ENCODE data around the gene CXorf58. TPM values are rescaled to one million over a fixed set of nuclear protein-coding genes. Genes with fewer than 3 reads are reported as not detected.

The CXorf58 gene
- total and polyA plus RNA-seq, 2 of the 8 experiments (the other 6 are each of a cell fraction or from before 2014, with no cell fraction given), result 0.05 TPM; not detected in 1

DNA sequence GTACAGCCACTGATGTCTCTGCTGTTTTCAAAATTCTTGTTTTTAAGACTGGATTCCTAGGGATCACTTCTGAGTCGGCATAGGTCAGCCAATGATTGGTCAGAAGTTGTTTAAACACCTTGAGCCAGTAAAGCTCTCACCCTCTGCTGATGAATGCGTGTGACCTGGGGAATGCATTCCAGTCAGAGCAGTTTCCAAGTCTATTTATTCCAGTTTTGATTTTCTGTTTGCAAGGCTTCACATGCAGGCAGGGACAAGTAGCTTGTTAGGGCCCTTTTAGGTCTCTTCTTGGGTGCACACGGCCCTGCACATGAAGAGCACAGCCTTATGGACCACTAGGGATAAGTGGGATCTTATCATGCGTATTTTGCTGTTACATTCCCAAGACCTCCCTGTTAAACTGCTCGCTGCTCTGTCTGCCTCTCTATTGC is 72.2 kb downstream of the CXorf58 start:
- Histone ChIP-seq H2AFZ (ENCODE audit: low read length) (no peak overlapping the region), H3K56ac (replicated peaks; ENCODE audit: insufficient read length, low read depth, low read length) (no peak overlapping the region), H3K79me2 (ENCODE audit: control insufficient read depth in 1 of 2, insufficient read depth in 2 of 2, low read length in 2 of 2) (no peaks in the 10 kb centered on the region), H3K18ac (ENCODE audit: extremely low read depth, low read length) (no peak overlapping the region; the same call in 1 of the 2 replicates), H3K23me2 (ENCODE audit: low read depth, low read length) (no peaks in the 10 kb centered on the region), H2BK15ac (ENCODE audit: low read length) (no peak overlapping the region; the same call in 1 of the 2 replicates), H2BK20ac (ENCODE audit: low read length) (no peak overlapping the region), H2BK5ac (ENCODE audit: low read depth, low read length) (no peak overlapping the region), H2BK12ac (ENCODE audit: low read depth, low read length) (0 out of 2 replicates have a peak overlapping the region, but pooled peaks have one; percentile 17), H3K23ac (ENCODE audit: insufficient read length) (no peak overlapping the region), H3K14ac (ENCODE audit: insufficient read length) (no peak overlapping the region), H3K79me1 (ENCODE audit: low read depth, low read length) (no peaks in the 10 kb centered on the region; the same call in 1 of the 2 replicates), H4K20me1 (replicated peaks in 1 of 2; ENCODE audit: control insufficient read depth in 1 of 2, insufficient read depth in 2 of 2, low read length in 2 of 2) (no peaks in the 10 kb centered on the region), H3K4me1 (replicated peaks in 1 of 4; ENCODE audit: control insufficient read depth in 3 of 4, insufficient read depth in 4 of 4, low read length in 3 of 4) (peaks cover 0 to 7% (median 4%) of the 10 kb centered on the region in 4 experiments; a peak in 4 of 7 replicates), H3K4ac (replicated peaks; ENCODE audit: insufficient read length, low read depth, low read length) (no peak overlapping the region), H3K27me3 (replicated peaks in 1 of 4; ENCODE audit: control insufficient read depth in 3 of 4, extremely low read depth in 1 of 4, insufficient read depth in 3 of 4, low read length in 3 of 4) (no peaks in the 10 kb centered on the region), H4K91ac (replicated peaks; ENCODE audit: insufficient read length, low read length) (no peak overlapping the region), H4K8ac (ENCODE audit: extremely low read depth, insufficient read depth, low read length) (no peak overlapping the region), H3K9me3 (ENCODE audit: insufficient read depth in 2 of 2, low read depth in 1 of 2, low read length in 1 of 2) (no peaks in the 10 kb centered on the region), H4K5ac (ENCODE audit: insufficient read length, low read depth, low read length) (no peak overlapping the region), H3K4me2 (ENCODE audit: insufficient read depth in 1 of 2, low read depth in 2 of 2, low read length in 2 of 2) (no peak overlapping the region; a peak in 2 of 4 replicates), H3K27ac (ENCODE audit: low read depth, low read length) (no peak overlapping the region), H3K36me3 (ENCODE audit: control insufficient read depth in 2 of 4, insufficient read depth in 4 of 4, low read length in 3 of 4) (no peaks in the 10 kb centered on the region; a peak in 1 of 8 replicates), H2BK120ac (replicated peaks; ENCODE audit: low read depth, low read length) (peak overlapping the region; percentile 10), H2AK5ac (ENCODE audit: low read depth, low read length) (0 out of 2 replicates have a peak overlapping the region, but pooled peaks have one; percentile 65), H3K9ac (replicated peaks in 1 of 4; ENCODE audit: extremely low read depth in 1 of 4, low read depth in 3 of 4, low read length in 3 of 4) (no peak overlapping the region), H3K4me3 (ENCODE audit: extremely low read depth in 1 of 4, insufficient read depth in 2 of 4, low read depth in 3 of 4, low read length in 4 of 4) (no peak overlapping the region)
- POLR2A ChIA-PET (ENCODE audit: partially characterized antibody), result interaction anchor here (1.0 to 1.2 kb wide), 3 partner anchors 25 to 74 kb away, joined by 3 to 4 read pairs (median 4); partner anchors contain the start of gene EIF2S3
- 74% methylated on average over 5 of the region's 5 CpGs; no CpG with 5 or more reads in 1 of the 2 experiments for WGBS, 2 experiments (ENCODE audit: extremely low coverage in 1 of 2, insufficient coverage in 1 of 2, insufficient read length in 1 of 2, insufficient replicate concordance in 2 of 2, low coverage in 1 of 2, low lambda C conversion rate in 2 of 2, missing lambda C conversion rate in 1 of 2)
- CTCF ChIA-PET (ENCODE audit: partially characterized antibody), result no interaction called here
- FAIRE-seq, result peak; percentile 81
- no peak for DNase-seq (ENCODE audit: low read depth in 1 of 2, low spot score in 2 of 2)
- TF ChIP-seq BCL11A (IDR thresholded peaks at IDR 0.05; ENCODE audit: low read depth in 2 of 2, low read length in 2 of 2), result no peak
- TF ChIP-seq RAD21 (IDR thresholded peaks at IDR 0.05 in 1 of 2, conservative IDR thresholded peaks at IDR 0.05 in 1 of 2; ENCODE audit: low read depth in 2 of 2, low read length in 2 of 2), result no peak
